ENCODE results near the gene PELI2. TPM values are rescaled to one million over a fixed set of nuclear protein-coding genes. Genes with fewer than 3 reads are reported as not detected.

Gene PELI2
- total RNA-seq, 1 donor from 2014 or later: 7.8 TPM

DNA sequence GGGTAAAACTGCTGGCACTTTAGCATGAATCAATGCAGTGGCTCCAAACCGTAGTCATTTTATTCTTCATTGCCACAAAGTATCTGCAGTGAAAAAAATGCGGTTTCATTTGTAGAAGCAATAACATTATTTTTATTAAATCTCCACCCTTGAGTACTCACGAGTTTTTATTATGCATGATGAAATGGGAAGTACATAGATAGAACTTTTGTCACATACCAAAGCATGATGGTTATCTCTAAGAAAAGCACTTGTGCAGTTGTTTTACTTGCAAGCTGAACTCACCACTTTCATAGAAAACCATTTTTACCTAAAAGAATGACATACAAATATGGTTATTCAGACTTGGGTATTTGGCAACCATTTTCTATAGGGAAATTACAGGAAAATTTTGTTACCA lies 90.3 kb downstream of the PELI2 start:
- Histone ChIP-seq H3K4me1 (ENCODE audit: control insufficient read depth in 3 of 3, insufficient read depth in 3 of 3, low read length in 3 of 3) (peaks cover 0 to 3% (median 0%) of the 10 kb centered on the region in 3 donors), H3K9ac (ENCODE audit: low read depth in 1 of 3, low read length in 3 of 3) (no peak overlapping the region), H3K36me3 (ENCODE audit: control insufficient read depth in 3 of 3, insufficient read depth in 3 of 3, low read length in 3 of 3) (no peaks in the 10 kb centered on the region), H3K9me3 (ENCODE audit: control insufficient read depth in 3 of 3, low read length in 3 of 3) (no peaks in the 10 kb centered on the region), H3K27me3 (ENCODE audit: control insufficient read depth in 3 of 3, insufficient read depth in 3 of 3, low read length in 3 of 3) (no peaks in the 10 kb centered on the region), H3K27ac (ENCODE audit: low read depth, low read length) (no peak overlapping the region), H3K4me3 (ENCODE audit: low read length in 3 of 3) (no peak overlapping the region)

DNA sequence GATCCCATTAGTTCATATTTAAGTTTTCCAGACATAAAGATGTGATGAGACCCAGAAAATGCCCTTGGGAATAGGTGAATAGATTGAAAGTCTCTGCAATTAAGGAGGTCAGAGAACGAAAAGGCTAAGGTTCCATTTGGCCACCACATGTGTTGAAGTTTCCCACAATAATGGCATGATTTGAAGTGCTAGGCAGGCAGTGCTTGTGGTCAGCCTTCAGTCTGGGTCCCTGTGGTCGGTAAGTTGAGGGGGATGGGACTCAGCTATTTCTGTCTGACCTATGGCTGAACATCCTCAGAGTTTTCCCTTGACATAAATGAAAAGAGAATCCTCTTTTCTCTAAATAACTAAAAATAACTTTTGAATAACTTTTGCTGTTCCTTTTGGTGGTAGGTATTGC lies 92.4 kb downstream of the PELI2 start:
- no peaks in the 10 kb centered on the region for H3K36me3 ChIP-seq (ENCODE audit: control insufficient read depth in 3 of 3, insufficient read depth in 3 of 3, low read length in 3 of 3)
- H3K27ac ChIP-seq (ENCODE audit: low read depth, low read length): no peak overlapping the region
- no peaks in the 10 kb centered on the region for H3K9me3 ChIP-seq (ENCODE audit: control insufficient read depth in 3 of 3, low read length in 3 of 3)
- no peaks in the 10 kb centered on the region for H3K27me3 ChIP-seq (ENCODE audit: control insufficient read depth in 3 of 3, insufficient read depth in 3 of 3, low read length in 3 of 3)
- no peak overlapping the region for H3K9ac ChIP-seq (ENCODE audit: low read depth in 1 of 3, low read length in 3 of 3)
- H3K4me3 ChIP-seq (ENCODE audit: low read length in 3 of 3): no peak overlapping the region
- H3K4me1 ChIP-seq (ENCODE audit: control insufficient read depth in 3 of 3, insufficient read depth in 3 of 3, low read length in 3 of 3): peaks cover 0 to 3% (median 0%) of the 10 kb centered on the region in 3 donors

DNA sequence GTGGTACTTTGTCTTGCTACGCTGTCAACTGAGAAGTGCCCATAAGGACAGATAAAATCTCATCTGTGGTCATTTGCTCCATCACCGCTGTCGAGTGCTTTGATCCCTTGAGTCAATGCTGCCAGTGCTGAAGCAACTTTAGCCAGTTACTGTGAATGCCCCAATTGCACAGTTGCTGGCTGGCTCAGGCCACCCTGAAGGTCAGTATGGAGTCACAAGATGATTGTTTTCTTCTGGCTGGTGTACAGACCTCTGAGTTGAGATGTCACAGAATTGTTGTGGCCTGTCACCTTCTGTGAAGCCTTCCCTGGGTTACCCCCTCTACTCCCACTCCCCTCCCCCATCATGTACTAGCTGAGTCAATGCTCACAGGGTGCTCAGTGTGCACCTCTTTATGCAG lies 92.9 kb downstream of the PELI2 start:
- Histone ChIP-seq H3K36me3 (ENCODE audit: control insufficient read depth in 3 of 3, insufficient read depth in 3 of 3, low read length in 3 of 3) (no peaks in the 10 kb centered on the region), H3K9ac (ENCODE audit: low read depth in 1 of 3, low read length in 3 of 3) (no peak overlapping the region), H3K27ac (ENCODE audit: low read depth, low read length) (no peak overlapping the region), H3K9me3 (ENCODE audit: control insufficient read depth in 3 of 3, low read length in 3 of 3) (no peaks in the 10 kb centered on the region), H3K4me3 (ENCODE audit: low read length in 3 of 3) (no peak overlapping the region), H3K4me1 (ENCODE audit: control insufficient read depth in 3 of 3, insufficient read depth in 3 of 3, low read length in 3 of 3) (peaks cover 0 to 3% (median 0%) of the 10 kb centered on the region in 3 donors), H3K27me3 (ENCODE audit: control insufficient read depth in 3 of 3, insufficient read depth in 3 of 3, low read length in 3 of 3) (no peaks in the 10 kb centered on the region)

DNA sequence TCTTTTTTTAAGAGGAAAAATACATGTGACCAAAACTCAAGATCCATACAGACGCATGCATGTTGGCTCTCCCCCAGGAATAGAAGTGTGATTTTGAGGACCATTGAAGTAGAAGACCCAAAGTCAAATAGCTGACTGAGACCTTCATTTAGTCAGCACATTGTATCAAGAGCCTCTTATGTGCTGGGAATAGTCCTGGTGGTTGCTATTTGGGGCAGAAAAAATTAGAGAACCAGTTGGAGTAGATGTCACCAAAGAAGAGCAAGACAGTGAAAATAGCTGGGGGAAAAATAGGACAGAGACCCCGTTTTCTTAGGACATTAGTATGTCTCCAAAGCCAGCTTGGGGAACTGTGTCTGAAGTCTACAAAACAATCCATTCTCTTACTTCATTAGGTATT lies 93.6 kb downstream of the PELI2 start:
- H3K4me3 ChIP-seq (ENCODE audit: low read length in 3 of 3): no peak overlapping the region
- no peak overlapping the region for H3K27ac ChIP-seq (ENCODE audit: low read depth, low read length)
- no peak overlapping the region for H3K9ac ChIP-seq (ENCODE audit: low read depth in 1 of 3, low read length in 3 of 3)
- no peaks in the 10 kb centered on the region for H3K9me3 ChIP-seq (ENCODE audit: control insufficient read depth in 3 of 3, low read length in 3 of 3)
- no peaks in the 10 kb centered on the region for H3K27me3 ChIP-seq (ENCODE audit: control insufficient read depth in 3 of 3, insufficient read depth in 3 of 3, low read length in 3 of 3)
- no peaks in the 10 kb centered on the region for H3K36me3 ChIP-seq (ENCODE audit: control insufficient read depth in 3 of 3, insufficient read depth in 3 of 3, low read length in 3 of 3)
- H3K4me1 ChIP-seq (ENCODE audit: control insufficient read depth in 3 of 3, insufficient read depth in 3 of 3, low read length in 3 of 3): peaks cover 0 to 6% (median 0%) of the 10 kb centered on the region in 3 donors

DNA sequence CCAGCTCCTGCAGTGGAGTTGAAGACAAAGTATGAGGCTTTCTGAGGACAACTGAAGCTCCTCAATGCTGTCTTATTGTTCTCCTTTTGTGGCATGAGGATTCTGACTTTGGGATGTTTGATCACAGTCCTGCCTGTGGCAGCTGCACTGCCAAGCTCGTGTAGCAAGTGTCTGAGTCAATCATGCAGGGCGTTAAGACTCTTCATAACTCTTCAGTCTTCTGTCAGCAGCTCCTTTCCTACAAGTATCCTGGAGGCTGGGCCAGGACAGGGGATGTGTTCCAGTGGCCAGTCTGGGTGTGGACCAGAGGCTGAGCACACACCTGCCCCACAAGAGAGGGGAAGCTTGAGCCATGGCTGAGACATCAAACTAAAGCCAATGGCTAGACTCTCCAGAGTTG lies 94.3 kb downstream of the PELI2 start:
- Histone ChIP-seq H3K27me3 (ENCODE audit: control insufficient read depth in 3 of 3, insufficient read depth in 3 of 3, low read length in 3 of 3) (no peaks in the 10 kb centered on the region), H3K9me3 (ENCODE audit: control insufficient read depth in 3 of 3, low read length in 3 of 3) (no peaks in the 10 kb centered on the region), H3K36me3 (ENCODE audit: control insufficient read depth in 3 of 3, insufficient read depth in 3 of 3, low read length in 3 of 3) (no peaks in the 10 kb centered on the region), H3K4me3 (ENCODE audit: low read length in 3 of 3) (no peak overlapping the region), H3K9ac (ENCODE audit: low read depth in 1 of 3, low read length in 3 of 3) (no peak overlapping the region), H3K27ac (ENCODE audit: low read depth, low read length) (no peak overlapping the region), H3K4me1 (ENCODE audit: control insufficient read depth in 3 of 3, insufficient read depth in 3 of 3, low read length in 3 of 3) (peaks cover 5 to 11% (median 6%) of the 10 kb centered on the region in 3 donors)

DNA sequence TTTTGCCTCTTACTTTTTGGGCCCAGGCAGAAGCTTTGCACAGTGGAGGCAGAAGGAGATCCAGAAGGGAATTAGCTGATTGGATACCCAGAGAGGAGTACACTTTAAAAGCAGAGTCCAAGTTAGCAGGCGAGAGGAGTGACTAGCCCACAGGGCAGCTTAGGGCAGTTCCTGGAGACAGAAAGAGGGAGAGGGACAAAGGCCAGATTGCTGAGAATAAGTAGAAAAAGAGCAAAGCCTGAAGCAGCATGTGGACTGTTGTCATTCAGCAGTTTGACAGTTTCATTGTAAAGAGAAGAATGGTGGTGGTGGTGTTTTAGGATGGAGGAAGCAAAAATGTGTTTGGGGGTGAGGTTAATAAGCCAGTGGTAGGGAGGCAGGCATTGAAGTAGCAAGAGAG lies 95.1 kb downstream of the PELI2 start:
- Histone ChIP-seq H3K9ac (ENCODE audit: low read depth in 1 of 3, low read length in 3 of 3) (no peak overlapping the region), H3K4me3 (ENCODE audit: low read length in 3 of 3) (no peak overlapping the region), H3K36me3 (ENCODE audit: control insufficient read depth in 3 of 3, insufficient read depth in 3 of 3, low read length in 3 of 3) (no peaks in the 10 kb centered on the region), H3K27me3 (ENCODE audit: control insufficient read depth in 3 of 3, insufficient read depth in 3 of 3, low read length in 3 of 3) (no peaks in the 10 kb centered on the region), H3K27ac (ENCODE audit: low read depth, low read length) (no peak overlapping the region), H3K9me3 (ENCODE audit: control insufficient read depth in 3 of 3, low read length in 3 of 3) (no peaks in the 10 kb centered on the region), H3K4me1 (ENCODE audit: control insufficient read depth in 3 of 3, insufficient read depth in 3 of 3, low read length in 3 of 3) (peaks cover 5 to 11% (median 6%) of the 10 kb centered on the region in 3 donors)

DNA sequence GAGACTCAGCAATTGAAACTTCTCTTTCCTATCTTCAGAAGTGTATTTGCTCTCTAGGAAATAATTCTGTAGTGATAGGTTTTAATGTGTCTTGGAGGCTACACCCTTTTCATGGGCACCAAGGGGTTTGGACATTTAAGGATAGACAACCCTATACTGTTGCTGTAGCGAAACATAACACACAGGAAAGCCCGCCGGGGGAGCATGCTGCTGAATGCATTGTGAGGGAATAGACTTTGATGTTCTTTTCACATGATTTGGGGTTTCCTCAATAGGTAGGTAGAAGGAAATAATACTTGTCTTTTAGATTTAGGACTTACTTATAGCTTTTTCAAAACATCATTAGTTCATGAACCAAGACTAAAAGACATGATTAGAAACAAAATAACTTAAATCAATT lies 97.0 kb downstream of the PELI2 start:
- Histone ChIP-seq H3K36me3 (ENCODE audit: control insufficient read depth in 3 of 3, insufficient read depth in 3 of 3, low read length in 3 of 3) (no peaks in the 10 kb centered on the region), H3K4me1 (ENCODE audit: control insufficient read depth in 3 of 3, insufficient read depth in 3 of 3, low read length in 3 of 3) (peaks cover 5 to 14% (median 6%) of the 10 kb centered on the region in 3 donors), H3K4me3 (ENCODE audit: low read length in 3 of 3) (no peak overlapping the region), H3K9ac (ENCODE audit: low read depth in 1 of 3, low read length in 3 of 3) (no peak overlapping the region), H3K9me3 (ENCODE audit: control insufficient read depth in 3 of 3, low read length in 3 of 3) (no peaks in the 10 kb centered on the region), H3K27me3 (ENCODE audit: control insufficient read depth in 3 of 3, insufficient read depth in 3 of 3, low read length in 3 of 3) (no peaks in the 10 kb centered on the region), H3K27ac (ENCODE audit: low read depth, low read length) (no peak overlapping the region)

DNA sequence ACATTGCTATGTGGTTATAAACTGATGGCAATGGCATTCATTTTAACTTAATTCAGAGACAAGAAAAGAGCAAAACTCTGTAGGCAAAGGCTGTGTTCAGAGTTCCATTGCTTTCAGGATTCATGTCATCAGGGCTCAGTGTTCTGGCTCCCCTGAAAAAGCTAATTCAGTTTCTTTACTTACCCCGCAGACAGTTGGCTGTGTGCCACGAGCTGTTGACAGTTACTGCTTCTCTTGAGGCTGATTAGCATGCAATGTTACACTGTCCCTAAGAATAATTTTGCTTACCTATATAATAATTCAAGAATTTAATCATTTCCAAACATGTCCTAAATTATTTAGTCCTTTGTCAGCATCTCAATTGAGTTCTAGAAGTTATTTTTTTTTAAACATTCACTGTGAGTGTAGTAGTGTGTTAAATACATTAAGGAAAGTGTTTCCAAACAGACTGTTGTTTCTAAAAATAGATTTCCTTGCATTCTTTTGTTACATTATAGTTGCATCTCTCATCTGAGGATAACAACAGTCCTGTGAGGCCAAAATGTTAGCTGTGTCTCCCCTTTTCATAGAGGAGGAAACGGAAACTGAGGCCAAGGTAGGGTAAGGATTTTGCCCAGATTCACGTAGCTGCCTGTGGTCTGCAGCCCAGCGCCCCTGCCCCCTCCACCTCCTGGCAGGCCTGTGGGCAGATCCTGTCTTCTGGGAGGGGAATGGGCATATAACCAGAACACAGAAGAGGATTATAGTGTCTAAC lies 98.6 kb downstream of the PELI2 start:
- Histone ChIP-seq H3K27ac (ENCODE audit: low read depth, low read length) (no peak overlapping the region), H3K4me3 (ENCODE audit: low read length in 3 of 3) (no peak overlapping the region), H3K36me3 (ENCODE audit: control insufficient read depth in 3 of 3, insufficient read depth in 3 of 3, low read length in 3 of 3) (no peaks in the 10 kb centered on the region), H3K4me1 (ENCODE audit: control insufficient read depth in 3 of 3, insufficient read depth in 3 of 3, low read length in 3 of 3) (peaks cover 10 to 17% (median 12%) of the 10 kb centered on the region in 3 donors), H3K27me3 (ENCODE audit: control insufficient read depth in 3 of 3, insufficient read depth in 3 of 3, low read length in 3 of 3) (no peaks in the 10 kb centered on the region), H3K9ac (ENCODE audit: low read depth in 1 of 3, low read length in 3 of 3) (no peak overlapping the region), H3K9me3 (ENCODE audit: control insufficient read depth in 3 of 3, low read length in 3 of 3) (no peaks in the 10 kb centered on the region)

DNA sequence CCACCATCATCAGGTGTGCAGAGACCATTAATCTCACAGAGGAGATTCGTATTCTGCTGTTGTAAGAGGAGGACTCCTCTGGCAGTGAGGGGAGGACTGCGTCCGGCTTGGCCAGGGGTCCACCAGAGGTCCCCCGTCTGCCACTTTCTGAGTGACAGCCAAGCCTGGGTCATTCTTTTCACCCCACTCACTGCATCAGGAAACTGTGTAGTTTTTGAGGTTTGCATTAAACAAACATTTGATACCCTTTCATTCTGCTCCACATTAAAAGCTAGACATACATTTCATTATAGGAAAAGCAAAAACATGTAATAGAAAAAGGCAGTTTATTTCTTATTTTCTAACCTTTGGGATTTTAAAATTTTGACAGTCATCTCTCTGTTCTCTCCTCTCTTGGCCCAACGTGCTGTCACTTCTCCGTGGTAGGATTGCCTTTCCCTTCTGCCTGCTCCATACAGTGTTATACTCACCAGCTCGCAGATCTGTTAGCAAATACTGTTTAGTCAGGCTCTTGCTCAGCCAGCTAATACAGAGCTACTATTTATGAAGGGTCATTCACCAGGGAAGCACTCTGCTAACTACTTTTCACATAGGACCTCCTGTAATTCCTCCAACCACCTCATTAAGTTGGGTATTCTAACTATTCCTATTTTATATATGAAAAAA lies 99.3 kb downstream of the PELI2 start:
- Histone ChIP-seq H3K4me3 (ENCODE audit: low read length in 3 of 3) (no peak overlapping the region), H3K27ac (ENCODE audit: low read depth, low read length) (no peak overlapping the region), H3K27me3 (ENCODE audit: control insufficient read depth in 3 of 3, insufficient read depth in 3 of 3, low read length in 3 of 3) (no peaks in the 10 kb centered on the region), H3K9ac (ENCODE audit: low read depth in 1 of 3, low read length in 3 of 3) (no peak overlapping the region), H3K4me1 (ENCODE audit: control insufficient read depth in 3 of 3, insufficient read depth in 3 of 3, low read length in 3 of 3) (peaks cover 10 to 17% (median 12%) of the 10 kb centered on the region in 3 donors), H3K36me3 (ENCODE audit: control insufficient read depth in 3 of 3, insufficient read depth in 3 of 3, low read length in 3 of 3) (no peaks in the 10 kb centered on the region), H3K9me3 (ENCODE audit: control insufficient read depth in 3 of 3, low read length in 3 of 3) (no peaks in the 10 kb centered on the region)

DNA sequence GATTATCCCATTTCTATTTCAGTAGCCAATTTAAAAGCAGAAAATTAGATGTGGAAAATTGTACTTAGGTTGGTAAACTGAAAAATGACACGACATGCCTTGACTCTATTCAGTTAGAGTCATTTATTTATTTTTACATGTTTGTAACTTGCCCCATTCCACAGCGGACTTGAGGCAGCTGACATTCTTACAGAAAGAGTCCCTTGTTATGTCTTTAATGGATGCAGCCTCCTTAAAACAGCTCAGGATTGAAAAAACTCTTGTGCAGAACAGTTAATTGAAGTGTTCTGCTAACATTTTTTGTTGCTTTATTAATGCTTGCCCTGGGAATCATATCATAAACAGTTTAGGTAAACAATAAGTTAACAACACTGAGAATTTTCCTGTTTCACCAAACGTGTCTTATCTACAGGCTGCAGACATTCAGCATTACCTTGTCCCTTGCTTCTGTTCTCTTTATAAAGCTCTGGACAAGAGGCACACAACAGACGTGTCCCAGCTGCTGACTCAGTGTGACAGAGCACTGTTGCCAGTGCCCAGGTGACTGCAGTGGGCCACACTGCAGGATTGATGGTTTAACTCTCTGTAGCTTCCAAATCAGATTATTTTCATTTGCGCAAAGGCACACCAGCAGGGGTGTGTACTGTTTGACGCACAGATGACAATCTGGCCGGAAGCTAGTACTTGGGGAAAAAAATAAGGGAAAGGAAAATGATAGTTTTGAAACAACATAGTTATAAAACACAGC lies 101.6 kb downstream of the PELI2 start:
- Histone ChIP-seq H3K9ac (ENCODE audit: low read depth in 1 of 3, low read length in 3 of 3) (no peak overlapping the region), H3K36me3 (ENCODE audit: control insufficient read depth in 3 of 3, insufficient read depth in 3 of 3, low read length in 3 of 3) (no peaks in the 10 kb centered on the region), H3K9me3 (ENCODE audit: control insufficient read depth in 3 of 3, low read length in 3 of 3) (no peaks in the 10 kb centered on the region), H3K4me1 (ENCODE audit: control insufficient read depth in 3 of 3, insufficient read depth in 3 of 3, low read length in 3 of 3) (peaks cover 10 to 17% (median 12%) of the 10 kb centered on the region in 3 donors), H3K27ac (ENCODE audit: low read depth, low read length) (no peak overlapping the region), H3K27me3 (ENCODE audit: control insufficient read depth in 3 of 3, insufficient read depth in 3 of 3, low read length in 3 of 3) (no peaks in the 10 kb centered on the region), H3K4me3 (ENCODE audit: low read length in 3 of 3) (no peak overlapping the region)

Data from skeletal muscle tissue (tissue), 4 donors.